Retinal pigment epithelial cell (primary cell): ENCODE results near the gene DHRS4L2.
A peak's percentile ranks its signal among the peaks of the same experiment; 100 is the strongest.
"Not testable (repeated sequence)": the region's sequence is repeated elsewhere in the genome, so short reads cannot be mapped to it uniquely, and the experiment has no call there.

Source experiments
- DNase-seq: peaks from one replicate; pipeline ENCODE4 v3.0.0-alpha.2; 2010; ENCODE audit warnings: low read depth
- H3K4me3 ChIP-seq: 2 replicates; pipeline ENCODE4 v1.5.1; 2011; ENCODE audit warnings: mild to moderate bottlenecking, low read length, control low read depth, moderate library complexity
- TF ChIP-seq, protein P1 (sequence below): conservative IDR thresholded peaks from 2 replicates; pipeline ENCODE4 v1.5.1; 2011; ENCODE audit warnings: low read depth, low read length, control low read depth, inconsistent platforms

Gene DHRS4L2

GRCh38 chr14:24036169-24036962 is 47.6 kb downstream of the DHRS4L2 start:
- H3K4me3 ChIP-seq, result peak overlapping the region; percentile 58
- TF ChIP-seq, protein P1, sequence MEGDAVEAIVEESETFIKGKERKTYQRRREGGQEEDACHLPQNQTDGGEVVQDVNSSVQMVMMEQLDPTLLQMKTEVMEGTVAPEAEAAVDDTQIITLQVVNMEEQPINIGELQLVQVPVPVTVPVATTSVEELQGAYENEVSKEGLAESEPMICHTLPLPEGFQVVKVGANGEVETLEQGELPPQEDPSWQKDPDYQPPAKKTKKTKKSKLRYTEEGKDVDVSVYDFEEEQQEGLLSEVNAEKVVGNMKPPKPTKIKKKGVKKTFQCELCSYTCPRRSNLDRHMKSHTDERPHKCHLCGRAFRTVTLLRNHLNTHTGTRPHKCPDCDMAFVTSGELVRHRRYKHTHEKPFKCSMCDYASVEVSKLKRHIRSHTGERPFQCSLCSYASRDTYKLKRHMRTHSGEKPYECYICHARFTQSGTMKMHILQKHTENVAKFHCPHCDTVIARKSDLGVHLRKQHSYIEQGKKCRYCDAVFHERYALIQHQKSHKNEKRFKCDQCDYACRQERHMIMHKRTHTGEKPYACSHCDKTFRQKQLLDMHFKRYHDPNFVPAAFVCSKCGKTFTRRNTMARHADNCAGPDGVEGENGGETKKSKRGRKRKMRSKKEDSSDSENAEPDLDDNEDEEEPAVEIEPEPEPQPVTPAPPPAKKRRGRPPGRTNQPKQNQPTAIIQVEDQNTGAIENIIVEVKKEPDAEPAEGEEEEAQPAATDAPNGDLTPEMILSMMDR, result peak; percentile 86
- no peak for DNase-seq

- not testable (repeated sequence) for DNase-seq, H3K4me3 ChIP-seq
Observed at GRCh38 chr14:24036963-24037657, 48.4 kb downstream of the DHRS4L2 start.

DNA sequence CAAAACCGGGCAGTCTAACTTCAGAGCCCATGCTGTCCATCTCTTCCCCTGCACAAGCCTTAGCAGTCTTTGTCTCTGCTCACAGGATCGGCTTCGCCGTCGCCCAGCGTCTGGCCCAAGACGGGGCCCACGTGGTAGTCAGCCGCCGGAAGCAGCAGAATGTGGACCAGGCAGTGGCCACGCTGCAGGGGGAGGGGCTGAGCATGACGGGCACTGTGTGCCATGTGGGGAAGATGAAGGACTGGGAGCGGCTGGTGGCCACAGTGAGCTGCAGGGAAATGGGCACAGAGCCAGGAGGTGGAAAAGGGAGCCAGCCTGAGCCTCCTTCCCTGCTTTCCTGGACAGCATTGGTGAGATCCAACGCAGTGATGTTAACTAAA is 48.9 kb downstream of the DHRS4L2 start:
- TF ChIP-seq, protein P1, result no peak
- H3K4me3 ChIP-seq, result no peak overlapping the region
- no peak for DNase-seq

- no peak for DNase-seq
- TF ChIP-seq, protein P1, result no peak
- H3K4me3 ChIP-seq, result no peak overlapping the region
Observed at GRCh38 chr14:24038686-24039085, 50.0 kb downstream of the DHRS4L2 start.

DNA sequence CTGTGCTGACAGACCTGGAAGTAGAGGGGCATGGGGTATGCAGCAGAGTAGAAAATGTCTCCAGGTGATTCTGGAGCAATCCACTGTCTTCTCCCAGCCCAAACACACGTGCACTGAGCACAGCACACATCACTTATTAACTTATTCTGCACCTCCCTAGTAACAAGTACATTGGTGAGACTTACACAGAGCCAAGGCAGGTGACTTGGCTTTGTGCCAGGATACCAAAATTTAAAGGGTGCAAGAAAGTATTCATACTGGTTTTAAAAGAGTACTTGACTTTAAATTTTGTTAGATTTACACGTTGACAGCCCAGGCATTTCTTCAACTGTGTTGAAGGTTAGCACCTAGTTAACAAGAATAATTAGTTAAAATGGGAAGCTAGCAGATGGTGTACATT is 52.0 kb downstream of the DHRS4L2 start:
- DNase-seq, result no peak
- no peak overlapping the region for H3K4me3 ChIP-seq
- TF ChIP-seq, protein P1, result no peak

GRCh38 chr14:24042746-24043145 is 54.0 kb downstream of the DHRS4L2 start:
- no peak for DNase-seq
- TF ChIP-seq, protein P1, result no peak
- H3K4me3 ChIP-seq, result no peak overlapping the region

GRCh38 chr14:24049002-24049401 is 60.3 kb downstream of the DHRS4L2 start:
- not testable (repeated sequence) for DNase-seq, H3K4me3 ChIP-seq

GRCh38 chr14:24050753-24051152 is 62.0 kb downstream of the DHRS4L2 start:
- H3K4me3 ChIP-seq, DNase-seq: not testable (repeated sequence)
